H1 (cell line): ENCODE measurements around the gene UPP1. TPM values are rescaled to one million over a fixed set of nuclear protein-coding genes. Genes with fewer than 3 reads are reported as not detected.

Experiments used
- CTCF ChIA-PET: fragments of 300-600 bp; sonication (Branson Sonifier 250); formaldehyde crosslinking; loops from one replicate; lab custom pipeline; 2021; ENCODE audit not compliant: partially characterized antibody; lab: Charles Lee
- POLR2A ChIA-PET: fragments of 300-600 bp; sonication (Branson Sonifier 250); formaldehyde crosslinking; loops from one replicate; lab custom pipeline; 2021; ENCODE audit warnings: inconsistent platforms; ENCODE audit not compliant: partially characterized antibody; lab: Charles Lee
- DNase-seq, 2 experiments: peaks; one replicate each; pipeline versions ENCODE4 v3.0.0 to v3.0.0-alpha.2; 2010 to 2022; ENCODE audit warnings: low spot score in 2 of 2, low read depth in 1 of 2, mixed read lengths in 1 of 2
- FAIRE-seq: peaks from 2 replicates; lab custom pipeline; 2011; peaks lifted over from hg19 to GRCh38; lab: Jason Lieb, UNC
- H2AFZ ChIP-seq: 2 replicates; pipeline ENCODE4 v1.8.1; 2012; ENCODE audit warnings: low read length, inconsistent platforms
- H2AK5ac ChIP-seq: 2 replicates; pipeline ENCODE4 v1.6.1; 2013; ENCODE audit warnings: low read depth, low read length
- H2BK120ac ChIP-seq: replicated peaks from 2 replicates; pipeline ENCODE3; 2013; ENCODE audit warnings: low read depth, low read length, inconsistent platforms
- H2BK12ac ChIP-seq: 2 replicates; pipeline ENCODE4 v1.6.1; 2013; ENCODE audit warnings: low read depth, low read length
- H2BK15ac ChIP-seq: 2 replicates; pipeline ENCODE4 v1.6.1; 2013; ENCODE audit warnings: low read length
- H2BK20ac ChIP-seq: 2 replicates; pipeline ENCODE4 v1.6.1; 2013; ENCODE audit warnings: low read length
- H2BK5ac ChIP-seq: 2 replicates; pipeline ENCODE4 v1.6.1; 2013; ENCODE audit warnings: low read depth, low read length
- H3K14ac ChIP-seq: 2 replicates; pipeline ENCODE4 v1.6.1; 2013; ENCODE audit warnings: inconsistent platforms; ENCODE audit not compliant: insufficient read length
- H3K18ac ChIP-seq: 2 replicates; pipeline ENCODE4 v1.6.1; 2013; ENCODE audit warnings: low read length; ENCODE audit errors: extremely low read depth
- H3K23ac ChIP-seq: 2 replicates; pipeline ENCODE4 v1.6.1; 2013; ENCODE audit warnings: inconsistent platforms; ENCODE audit not compliant: insufficient read length
- H3K23me2 ChIP-seq: 2 replicates; pipeline ENCODE4 v1.6.1; 2013; ENCODE audit warnings: low read depth, low read length
- H3K27ac ChIP-seq: 2 replicates; pipeline ENCODE4 v1.6.1; 2011; ENCODE audit warnings: low read depth, low read length, inconsistent platforms
- H3K27me3 ChIP-seq, 4 experiments: replicated peaks in 1 of 4; 1 replicate in 1 of 4; 2 replicates in 3 of 4; pipeline versions ENCODE4 v1.6.1 to v1.8.1; 2011 to 2013; ENCODE audit warnings: low read length in 3 of 4, mild to moderate bottlenecking in 3 of 4, inconsistent platforms in 2 of 4, mixed read lengths in 2 of 4, moderate library complexity in 1 of 4; ENCODE audit not compliant: control insufficient read depth in 3 of 4, insufficient read depth in 3 of 4; ENCODE audit errors: extremely low read depth in 1 of 4
- H3K36me3 ChIP-seq, 4 experiments: 2 replicates each; pipeline versions ENCODE4 v1.6.1 to v1.8.1; 2011 to 2013; ENCODE audit warnings: mild to moderate bottlenecking in 4 of 4, low read length in 3 of 4, moderate library complexity in 2 of 4, control low read depth in 1 of 4, inconsistent platforms in 1 of 4; ENCODE audit not compliant: insufficient read depth in 4 of 4, control insufficient read depth in 2 of 4
- H3K4ac ChIP-seq: replicated peaks from 2 replicates; pipeline ENCODE3; 2013; ENCODE audit warnings: low read length, low read depth, mixed read lengths, inconsistent platforms; ENCODE audit not compliant: insufficient read length
- H3K4me1 ChIP-seq, 4 experiments: replicated peaks in 1 of 4; 1 replicate in 1 of 4; 2 replicates in 3 of 4; pipeline versions ENCODE4 v1.6.1 to v1.8.1; 2011 to 2013; ENCODE audit warnings: low read length in 3 of 4, inconsistent platforms in 2 of 4, mixed read lengths in 1 of 4; ENCODE audit not compliant: insufficient read depth in 4 of 4, control insufficient read depth in 3 of 4
- H3K4me2 ChIP-seq, 2 experiments: 2 replicates each; pipeline versions ENCODE4 v1.6.1 to v1.8.1; 2011 to 2013; ENCODE audit warnings: low read depth in 2 of 2, low read length in 2 of 2, control low read depth in 1 of 2, inconsistent platforms in 1 of 2, mild to moderate bottlenecking in 1 of 2; ENCODE audit not compliant: insufficient read depth in 1 of 2
- H3K4me3 ChIP-seq, 4 experiments: fragments of 200-600, 300-600 bp in 1 of 4; sonication (generic), shearing (Covaris generic), sonication (Bioruptor Twin) in 1 of 4; 2 replicates each; pipeline versions ENCODE4 v1.5.1 to v1.8.1; 2011 to 2016; ENCODE audit warnings: low read length in 4 of 4, low read depth in 3 of 4, control low read depth in 2 of 4, inconsistent platforms in 2 of 4, mild to moderate bottlenecking in 2 of 4, mixed read lengths in 1 of 4, moderate library complexity in 1 of 4; ENCODE audit not compliant: insufficient read depth in 2 of 4; ENCODE audit errors: extremely low read depth in 1 of 4
- H3K56ac ChIP-seq: replicated peaks from 2 replicates; pipeline ENCODE3; 2013; ENCODE audit warnings: low read depth, mild to moderate bottlenecking, mixed read lengths, low read length, inconsistent platforms; ENCODE audit not compliant: insufficient read length
- H3K79me1 ChIP-seq: 2 replicates; pipeline ENCODE4 v1.6.1; 2013; ENCODE audit warnings: low read depth, low read length, control low read depth
- H3K79me2 ChIP-seq, 2 experiments: 2 replicates each; pipeline versions ENCODE4 v1.6.1 to v1.8.1; 2012 to 2013; ENCODE audit warnings: low read length in 2 of 2, mild to moderate bottlenecking in 2 of 2, inconsistent platforms in 1 of 2; ENCODE audit not compliant: insufficient read depth in 2 of 2, control insufficient read depth in 1 of 2
- H3K9ac ChIP-seq, 4 experiments: replicated peaks in 1 of 4; 1 replicate in 1 of 4; 2 replicates in 3 of 4; pipeline versions ENCODE4 v1.6.1 to v1.8.1; 2011 to 2013; ENCODE audit warnings: low read depth in 3 of 4, low read length in 3 of 4, control low read depth in 2 of 4, mild to moderate bottlenecking in 2 of 4, moderate library complexity in 2 of 4, inconsistent platforms in 1 of 4; ENCODE audit errors: extremely low read depth in 1 of 4
- H3K9me3 ChIP-seq, 2 experiments: 2 replicates each; pipeline versions ENCODE4 v1.6.1 to v1.8.1; 2012 to 2013; ENCODE audit warnings: mild to moderate bottlenecking in 2 of 2, moderate library complexity in 2 of 2, control low read depth in 1 of 2, inconsistent platforms in 1 of 2, low read depth in 1 of 2, low read length in 1 of 2, mixed read lengths in 1 of 2; ENCODE audit not compliant: insufficient read depth in 2 of 2
- H4K20me1 ChIP-seq, 2 experiments: replicated peaks in 1 of 2; 2 replicates each; pipeline versions ENCODE3 to v1.8.1; 2011 to 2013; ENCODE audit warnings: inconsistent platforms in 2 of 2, low read length in 2 of 2, mild to moderate bottlenecking in 1 of 2; ENCODE audit not compliant: insufficient read depth in 2 of 2, control insufficient read depth in 1 of 2
- H4K5ac ChIP-seq: 2 replicates; pipeline ENCODE4 v1.6.1; 2013; ENCODE audit warnings: low read length, low read depth, mixed read lengths, inconsistent platforms; ENCODE audit not compliant: insufficient read length
- H4K8ac ChIP-seq: 2 replicates; pipeline ENCODE4 v1.8.0; 2013; ENCODE audit warnings: mild to moderate bottlenecking, moderate library complexity, low read length, inconsistent platforms; ENCODE audit not compliant: insufficient read depth; ENCODE audit errors: extremely low read depth
- H4K91ac ChIP-seq: replicated peaks from 2 replicates; pipeline ENCODE3; 2013; ENCODE audit warnings: low read length, mixed read lengths, inconsistent platforms; ENCODE audit not compliant: insufficient read length
- ASH2L ChIP-seq: fragments of 200-600, 300-600 bp; sonication (generic); IDR thresholded peaks from one replicate; pipeline ENCODE4 v1.7.1; 2017; ENCODE audit warnings: low read length
- BRCA1 ChIP-seq: IDR thresholded peaks from 2 replicates; pipeline ENCODE4 v1.6.1; 2012; ENCODE audit warnings: low read depth, low read length, improper control_type of control experiment
- EGR1 ChIP-seq: IDR thresholded peaks from 2 replicates; pipeline ENCODE4 v1.6.1; 2011; ENCODE audit warnings: low read depth, low read length, borderline replicate concordance
- EZH2 ChIP-seq: fragments of 200-600 bp; sonication (generic); IDR thresholded peaks from 2 replicates; pipeline ENCODE4 v1.7.1; 2012; ENCODE audit warnings: low read depth, mild to moderate bottlenecking, moderate library complexity, low read length, inconsistent platforms; ENCODE audit not compliant: severe bottlenecking
- FOSL1 ChIP-seq: IDR thresholded peaks from 2 replicates; pipeline ENCODE4 v1.6.1; 2011; ENCODE audit warnings: mild to moderate bottlenecking, low read depth, low read length, moderate library complexity; ENCODE audit not compliant: insufficient read depth
- GTF2F1 ChIP-seq: IDR thresholded peaks from 2 replicates; pipeline ENCODE4 v1.6.1; 2012; ENCODE audit warnings: low read depth, low read length, improper control_type of control experiment, borderline replicate concordance
- HDAC6 ChIP-seq: IDR thresholded peaks from one replicate; pipeline ENCODE4 v1.7.1; 2012; ENCODE audit warnings: low read depth, mild to moderate bottlenecking, inconsistent platforms, low read length, moderate library complexity
- JUN ChIP-seq: IDR thresholded peaks from 2 replicates; pipeline ENCODE4 v1.6.1; 2011; ENCODE audit warnings: low read depth, mild to moderate bottlenecking, improper control_type of control experiment, low read length
- MAFK ChIP-seq: IDR thresholded peaks from 2 replicates; pipeline ENCODE4 v1.6.1; 2012; ENCODE audit warnings: low read depth, mild to moderate bottlenecking, improper control_type of control experiment, low read length
- POLR2AphosphoS5 ChIP-seq: IDR thresholded peaks from 2 replicates; pipeline ENCODE4 v1.6.1; 2011; ENCODE audit warnings: low read depth, low read length
- SAP30 ChIP-seq: fragments of 300-600 bp; sonication (generic); IDR thresholded peaks from 2 replicates; pipeline ENCODE4 v1.7.1; 2012; ENCODE audit warnings: low read length, moderate library complexity, mild to moderate bottlenecking, inconsistent platforms; ENCODE audit not compliant: insufficient read depth, insufficient replicate concordance
- SIRT6 ChIP-seq: IDR thresholded peaks from one replicate; pipeline ENCODE4 v1.7.1; 2012; ENCODE audit warnings: low read length, inconsistent platforms
- SP2 ChIP-seq: IDR thresholded peaks from 2 replicates; pipeline ENCODE4 v1.6.1; 2012; ENCODE audit warnings: mild to moderate bottlenecking, low read length, inconsistent platforms
- YY1 ChIP-seq: IDR thresholded peaks from 2 replicates; pipeline ENCODE4 v1.6.1; 2011; ENCODE audit warnings: low read depth, mild to moderate bottlenecking, low read length
- WGBS, 2 experiments: shearing (Covaris generic) in 1 of 2; methylation state at CpG; one replicate each; pipeline versions ENCODE4 v1.1.6 to v1.1.7; 2013 to 2015; ENCODE audit warnings: low lambda C conversion rate in 2 of 2, mixed read lengths in 2 of 2, inconsistent platforms in 1 of 2, low coverage in 1 of 2, missing lambda C conversion rate in 1 of 2; ENCODE audit not compliant: insufficient replicate concordance in 2 of 2, insufficient coverage in 1 of 2, insufficient read length in 1 of 2; ENCODE audit errors: extremely low coverage in 1 of 2, missing lambda C conversion rate in 1 of 2; 5-methylcytosine and 5-hydroxymethylcytosine counted together
- polyA plus RNA-seq, 7 experiments: library from polyadenylated mRNA; depleted of rRNA in 3 of 7; stranded (reverse) in 5 of 7; unstranded in 2 of 7; fragments of >200 nt in 5 of 7; fragments of 200-250 nt in 2 of 7; gene quantifications; 1 replicate in 5 of 7; 2 replicates in 1 of 7; 4 replicates in 1 of 7; pipeline versions ENCODE4 v1.2.1 to v1.2.3, GENCODE V29; 2011 to 2013; ENCODE audit warnings: missing spikeins in 2 of 7, mixed read lengths in 2 of 7
- total RNA-seq: library from RNA; stranded (reverse); fragmentation: NEBNext Ultra II Directional; extraction: Animal tissue kit (Norgen Biotek cat#: 25700); gene quantifications from 2 replicates; pipeline ENCODE4 v1.2.1, GENCODE V29; 2021

UPP1 gene
- total and polyA plus RNA-seq, 2 of the 8 experiments (the other 6 are each of a cell fraction or from before 2014, with no cell fraction given): 40.7 to 46.2 TPM

DNA sequence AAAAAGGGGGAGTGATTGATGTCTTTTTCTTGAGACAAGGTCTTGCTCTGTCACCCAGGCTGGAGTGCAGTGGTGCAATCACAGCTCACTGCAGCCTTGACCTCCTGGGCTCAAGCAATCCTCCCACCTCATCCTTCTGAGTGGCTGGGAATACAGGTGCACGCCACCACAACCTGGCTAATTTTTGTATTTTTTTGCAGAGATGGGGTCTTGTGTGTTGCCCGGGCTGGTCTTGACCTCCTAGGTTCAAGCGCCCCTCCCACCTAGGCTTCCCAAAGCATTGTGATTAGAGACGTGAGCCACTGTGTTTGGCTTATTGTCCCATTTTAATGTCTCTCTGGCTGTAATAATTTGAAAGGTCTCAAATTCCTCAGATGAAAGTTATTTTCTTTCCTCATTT, 21.8 kb downstream of the UPP1 start:
- Histone ChIP-seq H4K5ac (no peak overlapping the region), H3K18ac (no peak overlapping the region), H4K91ac (no peak overlapping the region), H3K4me2 (no peak overlapping the region), H3K23me2 (no peaks in the 10 kb centered on the region; the same call in 1 of the 2 replicates), H2BK12ac (no peak overlapping the region), H3K9ac (no peak overlapping the region), H3K27ac (no peak overlapping the region), H3K23ac (no peak overlapping the region), H2BK5ac (no peak overlapping the region), H3K14ac (no peak overlapping the region), H3K79me2 (no peaks in the 10 kb centered on the region), H2BK120ac (no peak overlapping the region), H2BK20ac (no peak overlapping the region), H3K56ac (no peak overlapping the region), H3K79me1 (no peaks in the 10 kb centered on the region), H4K20me1 (peaks cover 0 to 2% of the 10 kb centered on the region in 2 experiments), H3K27me3 (no peaks in the 10 kb centered on the region), H2AK5ac (no peak overlapping the region; the same call in 1 of the 2 replicates), H3K9me3 (no peaks in the 10 kb centered on the region), H3K4me1 (no peaks in the 10 kb centered on the region), H4K8ac (no peak overlapping the region), H3K4me3 (no peak overlapping the region), H2AFZ (no peak overlapping the region), H2BK15ac (no peak overlapping the region), H3K36me3 (peaks cover 7 to 25% (median 22%) of the 10 kb centered on the region in 4 experiments), H3K4ac (no peak overlapping the region)
- FAIRE-seq: no peak
- ChIA-PET POLR2A (interaction anchor here (1.5 to 2.0 kb wide), 3 partner anchors 10 to 128 kb away, joined by 4 to 15 read pairs (median 4); partner anchors contain the start of gene UPP1), CTCF (interaction anchor here (0.8 to 4.6 kb wide), 34 partner anchors 9 to 188 kb away, joined by 3 to 38 read pairs (median 5); partner anchors contain the start of genes PKD1L1 and UPP1)
- no peak for DNase-seq
- 78% methylated on average over 4 of the region's 4 CpGs; no CpG with 5 or more reads in 1 of the 2 experiments for WGBS, 2 experiments
- TF ChIP-seq EZH2 (no peak), HDAC6 (no peak), YY1 (no peak), EGR1 (no peak), SIRT6 (no peak), ASH2L (no peak), MAFK (no peak), SP2 (no peak), GTF2F1 (no peak), POLR2AphosphoS5 (no peak), FOSL1 (no peak), JUN (no peak), BRCA1 (no peak), SAP30 (no peak)
